Panc1 (cell line): Measurements from ENCODE around the gene TARP.
"Not testable (repeated sequence)": the region's sequence is repeated elsewhere in the genome, so short reads cannot be mapped to it uniquely, and the experiment has no call there.

Experiments used
- ATAC-seq: fragments of 200-7000 bp; cut with Tn5 transposase; 2 replicates; pipeline ENCODE4 v1.9.1; 2020; ENCODE audit warnings: mild to moderate bottlenecking, moderate library complexity
- BruUV-seq: library from RNA; stranded (reverse); fragments of 400-500 nt; replicated peaks from 2 replicates; lab custom pipeline; 2021; lab: Mats Ljungman, UMichigan
- CTCF ChIA-PET: fragments of 300-600 bp; sonication (Branson Sonifier 250); formaldehyde crosslinking; loops from one replicate; lab custom pipeline; 2022; ENCODE audit warnings: antibody characterized with exemption; lab: Charles Lee
- POLR2A ChIA-PET: fragments of 300-600 bp; sonication (Branson Sonifier 250); formaldehyde crosslinking; loops from one replicate; lab custom pipeline; 2022; ENCODE audit warnings: antibody characterized with exemption; lab: Charles Lee
- DNase-seq: peaks from one replicate; pipeline ENCODE4 v3.0.0-alpha.2; 2010; ENCODE audit warnings: low read depth, low spot score
- H3K27ac ChIP-seq: 2 replicates; pipeline ENCODE4 v1.5.1; 2011; ENCODE audit warnings: mild to moderate bottlenecking, low read length, inconsistent platforms
- H3K27me3 ChIP-seq: fragments of 200-500 bp; sonication (Bioruptor generic); 2 replicates; pipeline ENCODE4 v1.6.0; 2014; ENCODE audit warnings: low read length, inconsistent platforms; ENCODE audit not compliant: control insufficient read depth, insufficient read depth
- H3K36me3 ChIP-seq: fragments of 200-500 bp; sonication (Bioruptor generic); 2 replicates; pipeline ENCODE4 v1.5.1; 2014; ENCODE audit warnings: inconsistent platforms, mild to moderate bottlenecking, low read length, moderate library complexity; ENCODE audit not compliant: control insufficient read depth, insufficient read depth
- H3K4me1 ChIP-seq: 2 replicates; pipeline ENCODE4 v1.5.1; 2011; ENCODE audit warnings: inconsistent platforms, mild to moderate bottlenecking, low read length, moderate library complexity; ENCODE audit not compliant: control insufficient read depth, insufficient read depth
- H3K4me3 ChIP-seq, 2 experiments: 2 replicates each; pipeline ENCODE4 v1.5.1; 2011 to 2012; ENCODE audit warnings: low read depth in 2 of 2, low read length in 2 of 2, mild to moderate bottlenecking in 2 of 2, inconsistent platforms in 1 of 2, moderate library complexity in 1 of 2
- H3K9me3 ChIP-seq: fragments of 200-500 bp; sonication (Bioruptor generic); 2 replicates; pipeline ENCODE4 v1.5.1; 2014; ENCODE audit warnings: low read depth, mild to moderate bottlenecking, inconsistent platforms, low read length, moderate library complexity; ENCODE audit not compliant: control insufficient read depth, insufficient read depth
- POLR2AphosphoS5 ChIP-seq: IDR thresholded peaks from 2 replicates; pipeline ENCODE4 v1.6.1; 2012; ENCODE audit warnings: mild to moderate bottlenecking, low read depth, low read length, moderate library complexity
- SIN3A ChIP-seq: IDR thresholded peaks from 2 replicates; pipeline ENCODE4 v1.6.1; 2012; ENCODE audit warnings: low read depth, mild to moderate bottlenecking, low read length, moderate library complexity, borderline replicate concordance; ENCODE audit not compliant: insufficient read depth
- TCF7L2 ChIP-seq: IDR thresholded peaks from 2 replicates; pipeline ENCODE4 v1.6.1; 2011; ENCODE audit warnings: mild to moderate bottlenecking, low read depth, low read length, inconsistent platforms
- in situ Hi-C: cut with HindIII; loops from 2 replicates; pipeline ENCODE4 v1.10.0; 2016; ENCODE audit warnings: low sequenced_read_pairs, low pct_unique_long_range_greater_than_20kb
- intact Hi-C: fragments of 100-400 bp; cut with micrococcal nuclease; formaldehyde crosslinking; loops from one replicate; pipeline ENCODE4 v1.10.0; 2022; ENCODE audit not compliant: unreplicated experiment
- TF ChIP-seq, protein P1 (sequence below): fragments of 450-650 bp; IDR thresholded peaks from 2 replicates; pipeline ENCODE4 v1.5.1; 2017; ENCODE audit warnings: mild to moderate bottlenecking
- TF ChIP-seq, protein P2 (sequence below), 2 experiments: IDR thresholded peaks; 2 replicates each; pipeline ENCODE4 v1.6.1; 2011 to 2012; ENCODE audit warnings: low read depth in 2 of 2, control low read depth in 1 of 2, low read length in 1 of 2, mild to moderate bottlenecking in 1 of 2, moderate library complexity in 1 of 2; ENCODE audit not compliant: insufficient read depth in 1 of 2

TARP gene

DNA sequence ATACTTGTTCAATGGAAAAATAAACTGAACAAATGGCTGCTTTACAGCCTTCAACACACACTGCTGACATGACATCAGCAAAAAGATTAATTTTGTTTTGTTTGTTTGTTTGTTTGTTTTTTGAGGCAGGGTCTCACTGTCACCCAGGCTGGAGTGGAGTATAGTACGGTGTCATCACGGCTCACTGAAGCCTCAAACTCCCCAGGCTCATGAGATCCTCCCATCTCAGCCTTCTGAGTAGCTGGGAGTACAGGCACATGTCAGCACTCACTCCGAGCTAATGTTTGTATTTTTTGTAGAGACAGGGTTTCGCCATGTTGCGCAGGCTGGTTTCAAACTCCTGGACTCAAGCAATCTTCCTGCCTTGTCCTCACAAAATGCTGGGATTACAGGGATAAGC, 10.9 kb downstream of the TARP start:
- Histone ChIP-seq H3K27me3 (peaks cover 8% of the 10 kb centered on the region), H3K27ac (no peak overlapping the region), H3K4me1 (no peaks in the 10 kb centered on the region), H3K9me3 (no peaks in the 10 kb centered on the region), H3K4me3 (no peak overlapping the region), H3K36me3 (no peaks in the 10 kb centered on the region)
- intact Hi-C loops (no loop called here), in situ Hi-C loops (no loop called here)
- POLR2A ChIA-PET = no interaction called here
- BruUV-seq = no TSS peak
- CTCF ChIA-PET = no interaction called here
- ATAC-seq (no peak), DNase-seq (no peak)
- TF ChIP-seq, protein P1, sequence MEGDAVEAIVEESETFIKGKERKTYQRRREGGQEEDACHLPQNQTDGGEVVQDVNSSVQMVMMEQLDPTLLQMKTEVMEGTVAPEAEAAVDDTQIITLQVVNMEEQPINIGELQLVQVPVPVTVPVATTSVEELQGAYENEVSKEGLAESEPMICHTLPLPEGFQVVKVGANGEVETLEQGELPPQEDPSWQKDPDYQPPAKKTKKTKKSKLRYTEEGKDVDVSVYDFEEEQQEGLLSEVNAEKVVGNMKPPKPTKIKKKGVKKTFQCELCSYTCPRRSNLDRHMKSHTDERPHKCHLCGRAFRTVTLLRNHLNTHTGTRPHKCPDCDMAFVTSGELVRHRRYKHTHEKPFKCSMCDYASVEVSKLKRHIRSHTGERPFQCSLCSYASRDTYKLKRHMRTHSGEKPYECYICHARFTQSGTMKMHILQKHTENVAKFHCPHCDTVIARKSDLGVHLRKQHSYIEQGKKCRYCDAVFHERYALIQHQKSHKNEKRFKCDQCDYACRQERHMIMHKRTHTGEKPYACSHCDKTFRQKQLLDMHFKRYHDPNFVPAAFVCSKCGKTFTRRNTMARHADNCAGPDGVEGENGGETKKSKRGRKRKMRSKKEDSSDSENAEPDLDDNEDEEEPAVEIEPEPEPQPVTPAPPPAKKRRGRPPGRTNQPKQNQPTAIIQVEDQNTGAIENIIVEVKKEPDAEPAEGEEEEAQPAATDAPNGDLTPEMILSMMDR = no peak
- no peak for TF ChIP-seq POLR2AphosphoS5
- no peak for TF ChIP-seq TCF7L2
- TF ChIP-seq SIN3A = no peak
- TF ChIP-seq, protein P2, sequence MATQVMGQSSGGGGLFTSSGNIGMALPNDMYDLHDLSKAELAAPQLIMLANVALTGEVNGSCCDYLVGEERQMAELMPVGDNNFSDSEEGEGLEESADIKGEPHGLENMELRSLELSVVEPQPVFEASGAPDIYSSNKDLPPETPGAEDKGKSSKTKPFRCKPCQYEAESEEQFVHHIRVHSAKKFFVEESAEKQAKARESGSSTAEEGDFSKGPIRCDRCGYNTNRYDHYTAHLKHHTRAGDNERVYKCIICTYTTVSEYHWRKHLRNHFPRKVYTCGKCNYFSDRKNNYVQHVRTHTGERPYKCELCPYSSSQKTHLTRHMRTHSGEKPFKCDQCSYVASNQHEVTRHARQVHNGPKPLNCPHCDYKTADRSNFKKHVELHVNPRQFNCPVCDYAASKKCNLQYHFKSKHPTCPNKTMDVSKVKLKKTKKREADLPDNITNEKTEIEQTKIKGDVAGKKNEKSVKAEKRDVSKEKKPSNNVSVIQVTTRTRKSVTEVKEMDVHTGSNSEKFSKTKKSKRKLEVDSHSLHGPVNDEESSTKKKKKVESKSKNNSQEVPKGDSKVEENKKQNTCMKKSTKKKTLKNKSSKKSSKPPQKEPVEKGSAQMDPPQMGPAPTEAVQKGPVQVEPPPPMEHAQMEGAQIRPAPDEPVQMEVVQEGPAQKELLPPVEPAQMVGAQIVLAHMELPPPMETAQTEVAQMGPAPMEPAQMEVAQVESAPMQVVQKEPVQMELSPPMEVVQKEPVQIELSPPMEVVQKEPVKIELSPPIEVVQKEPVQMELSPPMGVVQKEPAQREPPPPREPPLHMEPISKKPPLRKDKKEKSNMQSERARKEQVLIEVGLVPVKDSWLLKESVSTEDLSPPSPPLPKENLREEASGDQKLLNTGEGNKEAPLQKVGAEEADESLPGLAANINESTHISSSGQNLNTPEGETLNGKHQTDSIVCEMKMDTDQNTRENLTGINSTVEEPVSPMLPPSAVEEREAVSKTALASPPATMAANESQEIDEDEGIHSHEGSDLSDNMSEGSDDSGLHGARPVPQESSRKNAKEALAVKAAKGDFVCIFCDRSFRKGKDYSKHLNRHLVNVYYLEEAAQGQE (IDR thresholded peaks at IDR 0.05; ENCODE audit: insufficient read depth in 1 of 2, low read depth in 2 of 2, low read length in 1 of 2) = no peak

DNA sequence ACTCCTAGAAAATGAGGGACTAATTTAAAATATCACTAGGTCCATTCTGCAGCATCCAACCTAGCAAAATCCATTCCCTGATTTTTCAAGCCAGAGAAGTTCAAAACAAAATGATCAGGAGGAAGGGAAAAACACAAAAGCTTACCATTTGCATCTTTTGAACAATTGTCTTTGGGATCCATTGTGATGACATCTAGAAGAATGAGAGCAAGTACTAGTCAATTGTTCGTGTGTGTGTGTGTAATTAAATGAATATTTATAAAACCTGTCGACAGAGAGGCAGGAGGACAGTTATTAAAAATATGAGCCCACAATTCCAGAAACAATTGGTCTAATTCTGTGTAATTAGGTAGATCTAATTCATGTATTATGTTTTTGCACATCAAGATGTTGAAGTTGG, 11.4 kb downstream of the TARP start:
- POLR2A ChIA-PET, H3K27me3 ChIP-seq, H3K27ac ChIP-seq, H3K9me3 ChIP-seq, DNase-seq, H3K4me3 ChIP-seq, BruUV-seq, CTCF ChIA-PET, H3K36me3 ChIP-seq, H3K4me1 ChIP-seq, intact Hi-C loops, ATAC-seq, in situ Hi-C loops: not testable (repeated sequence)

DNA sequence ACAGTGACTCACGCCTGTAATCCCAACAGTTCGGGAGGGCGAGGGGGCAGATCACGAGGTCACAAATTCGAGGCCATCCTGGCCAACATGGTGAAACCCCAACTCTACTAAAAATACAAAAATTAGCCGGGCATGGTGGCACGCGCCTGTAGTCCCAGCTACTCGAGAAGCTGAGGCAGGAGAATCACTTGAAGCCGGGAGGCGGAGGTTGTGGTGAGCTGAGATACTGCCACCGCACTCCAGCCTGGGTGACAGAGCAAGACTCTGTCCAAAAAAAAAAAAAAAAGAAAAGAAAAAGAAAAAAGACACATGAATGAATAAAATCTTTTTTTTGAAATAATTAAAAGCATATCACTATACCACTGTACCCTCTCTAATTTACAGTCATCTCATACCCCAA, 11.8 kb downstream of the TARP start:
- H3K27me3 ChIP-seq, ATAC-seq, H3K27ac ChIP-seq, intact Hi-C loops, H3K4me3 ChIP-seq, H3K9me3 ChIP-seq, H3K4me1 ChIP-seq, H3K36me3 ChIP-seq, DNase-seq, BruUV-seq, in situ Hi-C loops, CTCF ChIA-PET: not testable (repeated sequence)
- POLR2A ChIA-PET = interaction anchor here (0.7 kb wide), 1 partner anchor 407 kb away, joined by 8 read pairs; no protein-coding TSS in a partner anchor

DNA sequence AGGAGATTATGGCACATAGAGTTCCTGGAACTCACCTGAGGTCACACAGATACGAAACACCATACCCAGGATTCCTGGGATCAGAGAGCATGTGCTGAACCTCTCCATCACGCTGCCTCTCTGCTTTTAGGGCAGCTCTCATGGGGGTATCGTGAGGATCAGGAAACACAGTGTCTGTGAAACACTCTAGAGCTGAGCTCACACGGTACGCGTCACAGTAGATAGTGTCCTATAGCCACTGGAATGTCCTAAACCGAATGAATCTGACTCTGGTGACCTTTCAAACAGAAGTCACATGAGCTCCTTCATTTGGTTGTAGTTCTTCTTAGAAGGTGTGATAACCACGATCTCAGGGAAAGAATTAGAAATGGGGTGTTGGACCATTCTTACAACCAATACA, 14.3 kb downstream of the TARP start:
- CTCF ChIA-PET, ATAC-seq, H3K4me3 ChIP-seq, H3K4me1 ChIP-seq, BruUV-seq, H3K9me3 ChIP-seq, H3K27ac ChIP-seq, DNase-seq, in situ Hi-C loops, intact Hi-C loops, H3K36me3 ChIP-seq, POLR2A ChIA-PET: not testable (repeated sequence)
- H3K27me3 ChIP-seq = peaks cover 16% of the 10 kb centered on the region
